Neural progenitor cell (in vitro differentiated cells): ENCODE results near the gene LAGE3. TPM values are rescaled to one million over a fixed set of nuclear protein-coding genes. Genes with fewer than 3 reads are reported as not detected.

Source experiments
- DNase-seq: peaks from one replicate; pipeline ENCODE4 v3.0.0-alpha.2; 2016; ENCODE audit warnings: low spot score
- H2AFZ ChIP-seq: fragments of 200-600 bp; sonication (generic); replicated peaks from 2 replicates; pipeline ENCODE4 v1.6.1; 2016; ENCODE audit warnings: antibody characterized with exemption
- H3F3A ChIP-seq: fragments of 200-600 bp; sonication (generic); 2 replicates; pipeline ENCODE4 v1.6.1; 2016; ENCODE audit warnings: antibody characterized with exemption, low read depth
- H3K27ac ChIP-seq: fragments of 200-600 bp; sonication (generic); 2 replicates; pipeline ENCODE4 v1.5.1; 2016; ENCODE audit warnings: mild to moderate bottlenecking
- H3K27me3 ChIP-seq: fragments of 200-600 bp; sonication (generic); 2 replicates; pipeline ENCODE4 v1.6.1; 2016; ENCODE audit warnings: mild to moderate bottlenecking, moderate library complexity
- H3K36me3 ChIP-seq: fragments of 200-600 bp; sonication (generic); 2 replicates; pipeline ENCODE4 v1.5.1; 2016
- H3K4me1 ChIP-seq: fragments of 200-600 bp; sonication (generic); 2 replicates; pipeline ENCODE4 v1.6.1; 2016; ENCODE audit warnings: mixed run types
- H3K4me2 ChIP-seq: fragments of 200-600 bp; sonication (generic); 2 replicates; pipeline ENCODE4 v1.6.1; 2016
- H3K4me3 ChIP-seq: fragments of 200-600 bp; sonication (generic); 2 replicates; pipeline ENCODE4 v1.5.1; 2016
- H3K79me2 ChIP-seq: fragments of 200-600 bp; sonication (generic); 2 replicates; pipeline ENCODE4 v1.6.1; 2016; ENCODE audit warnings: low read depth
- H3K9ac ChIP-seq: fragments of 200-600 bp; sonication (generic); 2 replicates; pipeline ENCODE4 v1.6.1; 2016
- H3K9me3 ChIP-seq: fragments of 200-600 bp; sonication (generic); 2 replicates; pipeline ENCODE4 v1.5.1; 2016; ENCODE audit warnings: low read depth
- H4K20me1 ChIP-seq: fragments of 200-600 bp; sonication (generic); 2 replicates; pipeline ENCODE4 v1.6.1; 2016; ENCODE audit warnings: low read depth
- H3K27ac Mint-ChIP-seq: 3 replicates; pipeline ENCODE4 v1.8.0; 2021; ENCODE audit warnings: mixed read lengths
- H3K27me3 Mint-ChIP-seq: 2 replicates; pipeline ENCODE4 v1.8.0; 2022; ENCODE audit warnings: low read depth, mild to moderate bottlenecking, inconsistent platforms, moderate library complexity, mixed read lengths; ENCODE audit not compliant: insufficient read depth
- H3K36me3 Mint-ChIP-seq: 3 replicates; pipeline ENCODE4 v1.8.0; 2021; ENCODE audit warnings: mixed read lengths
- H3K4me1 Mint-ChIP-seq: 3 replicates; pipeline ENCODE4 v1.8.0; 2021; ENCODE audit warnings: mixed read lengths
- H3K4me3 Mint-ChIP-seq: 3 replicates; pipeline ENCODE4 v1.8.0; 2021; ENCODE audit warnings: mild to moderate bottlenecking, moderate library complexity, mixed read lengths
- H3K9me3 Mint-ChIP-seq: 3 replicates; pipeline ENCODE4 v1.8.0; 2020; ENCODE audit warnings: mixed read lengths
- EZH2 ChIP-seq: fragments of 200-600 bp; sonication (generic); IDR thresholded peaks from 2 replicates; pipeline ENCODE4 v1.6.1; 2017; ENCODE audit warnings: antibody characterized with exemption, mild to moderate bottlenecking, moderate library complexity
- EZH2phosphoT487 ChIP-seq: fragments of 200-600 bp; sonication (generic); IDR thresholded peaks from 2 replicates; pipeline ENCODE4 v1.6.1; 2017; ENCODE audit warnings: antibody characterized with exemption
- total RNA-seq: library from RNA; depleted of rRNA; stranded (reverse); fragments of >200 nt; gene quantifications from 2 replicates; pipeline ENCODE4 v1.2.3, GENCODE V29; 2015; ENCODE audit warnings: low replicate concordance
- TF ChIP-seq, protein P1 (sequence below): fragments of 200-600 bp; sonication (generic); IDR thresholded peaks from 2 replicates; pipeline ENCODE4 v1.5.1; 2017; ENCODE audit warnings: antibody characterized with exemption, mild to moderate bottlenecking

The LAGE3 gene
- total RNA-seq, 1 donor from 2014 or later, result 7.6 TPM

DNA sequence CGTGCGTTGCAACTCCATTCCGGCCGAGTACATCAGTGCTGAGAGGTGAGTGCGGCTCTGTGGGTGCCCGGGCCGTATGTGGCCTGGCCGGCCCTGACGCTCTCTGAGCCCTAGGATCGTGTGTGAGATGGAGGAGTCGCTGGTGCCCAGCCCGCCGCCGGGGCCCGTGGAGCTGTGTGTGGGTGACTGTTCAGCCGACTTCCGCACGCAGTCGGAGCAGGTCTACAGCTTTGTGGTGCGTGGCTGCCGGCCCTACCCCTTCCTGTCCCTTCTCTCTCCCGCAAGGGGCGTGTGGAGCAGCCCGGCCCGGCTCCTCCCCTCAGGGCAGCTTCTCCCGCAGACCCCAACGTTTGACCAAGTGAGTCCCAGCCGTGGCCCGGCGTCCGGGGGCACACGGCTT, 13.0 kb downstream of the LAGE3 start:
- Histone ChIP-seq H3K36me3 (no peaks in the 10 kb centered on the region), H3K4me2 (no peak overlapping the region), H3K4me1 (no peaks in the 10 kb centered on the region), H4K20me1 (no peaks in the 10 kb centered on the region), H3K9me3 (no peaks in the 10 kb centered on the region), H3K4me3 (no peak overlapping the region), H2AFZ (no peak overlapping the region), H3K27me3 (no peaks in the 10 kb centered on the region), H3K9ac (no peak overlapping the region), H3K79me2 (no peaks in the 10 kb centered on the region), H3K27ac (no peak overlapping the region), H3F3A (no peaks in the 10 kb centered on the region)
- peaks cover 14% of the 10 kb centered on the region for H3K9me3 Mint-ChIP-seq
- peaks cover 7% of the 10 kb centered on the region for H3K36me3 Mint-ChIP-seq
- TF ChIP-seq EZH2phosphoT487, result no peak
- no peak for TF ChIP-seq EZH2
- TF ChIP-seq, protein P1, sequence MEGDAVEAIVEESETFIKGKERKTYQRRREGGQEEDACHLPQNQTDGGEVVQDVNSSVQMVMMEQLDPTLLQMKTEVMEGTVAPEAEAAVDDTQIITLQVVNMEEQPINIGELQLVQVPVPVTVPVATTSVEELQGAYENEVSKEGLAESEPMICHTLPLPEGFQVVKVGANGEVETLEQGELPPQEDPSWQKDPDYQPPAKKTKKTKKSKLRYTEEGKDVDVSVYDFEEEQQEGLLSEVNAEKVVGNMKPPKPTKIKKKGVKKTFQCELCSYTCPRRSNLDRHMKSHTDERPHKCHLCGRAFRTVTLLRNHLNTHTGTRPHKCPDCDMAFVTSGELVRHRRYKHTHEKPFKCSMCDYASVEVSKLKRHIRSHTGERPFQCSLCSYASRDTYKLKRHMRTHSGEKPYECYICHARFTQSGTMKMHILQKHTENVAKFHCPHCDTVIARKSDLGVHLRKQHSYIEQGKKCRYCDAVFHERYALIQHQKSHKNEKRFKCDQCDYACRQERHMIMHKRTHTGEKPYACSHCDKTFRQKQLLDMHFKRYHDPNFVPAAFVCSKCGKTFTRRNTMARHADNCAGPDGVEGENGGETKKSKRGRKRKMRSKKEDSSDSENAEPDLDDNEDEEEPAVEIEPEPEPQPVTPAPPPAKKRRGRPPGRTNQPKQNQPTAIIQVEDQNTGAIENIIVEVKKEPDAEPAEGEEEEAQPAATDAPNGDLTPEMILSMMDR, result no peak
- peaks cover 3% of the 10 kb centered on the region for H3K27me3 Mint-ChIP-seq
- H3K4me3 Mint-ChIP-seq, result no peak overlapping the region
- no peaks in the 10 kb centered on the region for H3K4me1 Mint-ChIP-seq
- H3K27ac Mint-ChIP-seq, result no peak overlapping the region
- DNase-seq, result no peak

DNA sequence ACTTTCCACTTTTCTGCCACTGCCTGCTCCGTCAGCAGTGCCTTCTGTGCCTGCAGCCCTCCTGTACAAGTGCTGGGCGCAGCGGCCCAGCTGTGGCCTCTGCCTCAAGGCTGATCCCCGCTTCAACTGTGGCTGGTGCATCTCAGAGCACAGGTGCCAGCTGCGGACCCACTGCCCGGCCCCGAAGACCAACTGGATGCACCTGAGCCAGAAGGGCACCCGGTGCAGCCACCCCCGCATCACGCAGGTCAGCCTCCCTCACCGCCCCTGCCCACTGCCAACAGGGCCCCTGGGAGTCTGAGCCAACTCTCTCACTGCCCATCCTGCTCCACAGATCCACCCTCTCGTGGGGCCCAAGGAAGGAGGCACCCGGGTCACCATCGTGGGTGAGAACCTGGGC, 13.5 kb downstream of the LAGE3 start:
- Histone ChIP-seq H2AFZ (no peak overlapping the region), H3K4me1 (no peaks in the 10 kb centered on the region), H3K36me3 (no peaks in the 10 kb centered on the region), H3F3A (no peaks in the 10 kb centered on the region), H3K27me3 (no peaks in the 10 kb centered on the region), H3K9ac (no peak overlapping the region), H3K4me3 (no peak overlapping the region), H3K27ac (no peak overlapping the region), H4K20me1 (no peaks in the 10 kb centered on the region), H3K79me2 (no peaks in the 10 kb centered on the region), H3K4me2 (no peak overlapping the region), H3K9me3 (no peaks in the 10 kb centered on the region)
- peaks cover 15% of the 10 kb centered on the region for H3K9me3 Mint-ChIP-seq
- no peak overlapping the region for H3K4me3 Mint-ChIP-seq
- DNase-seq, result no peak
- no peak for TF ChIP-seq EZH2
- peaks cover 8% of the 10 kb centered on the region for H3K36me3 Mint-ChIP-seq
- H3K4me1 Mint-ChIP-seq, result no peaks in the 10 kb centered on the region
- H3K27me3 Mint-ChIP-seq, result peaks cover 7% of the 10 kb centered on the region
- H3K27ac Mint-ChIP-seq, result no peak overlapping the region

DNA sequence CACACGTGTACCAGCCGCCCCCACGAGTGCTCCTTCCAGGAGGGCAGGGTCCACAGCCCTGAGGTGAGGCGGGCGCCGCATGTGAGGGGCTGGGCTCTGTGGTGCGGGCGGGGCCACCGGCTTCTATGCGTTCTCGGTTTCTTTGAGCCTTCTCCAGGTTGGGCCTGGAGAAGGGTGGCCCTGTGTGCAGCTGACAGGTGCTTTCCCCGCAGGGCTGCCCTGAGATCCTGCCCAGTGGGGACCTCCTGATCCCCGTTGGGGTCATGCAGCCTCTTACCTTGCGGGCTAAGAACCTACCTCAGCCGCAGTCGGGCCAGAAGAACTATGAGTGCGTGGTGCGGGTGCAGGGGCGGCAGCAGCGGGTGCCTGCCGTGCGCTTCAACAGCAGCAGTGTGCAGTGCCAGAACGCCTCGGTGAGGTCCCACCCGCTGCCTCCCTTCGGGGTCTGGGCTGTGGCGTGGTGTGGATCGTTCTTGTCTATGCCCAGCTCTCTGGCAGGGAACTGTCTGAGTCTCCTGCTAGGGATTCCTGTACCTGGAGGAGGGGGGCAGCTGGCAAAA, 14.2 kb downstream of the LAGE3 start:
- no peak overlapping the region for H3K9ac ChIP-seq
- H3K4me2 ChIP-seq, result no peak overlapping the region
- no peaks in the 10 kb centered on the region for H3F3A ChIP-seq
- H3K4me3 ChIP-seq, result no peak overlapping the region
- Mint-ChIP-seq H3K9me3 (peaks cover 17% of the 10 kb centered on the region), H3K4me1 (no peaks in the 10 kb centered on the region), H3K27ac (no peak overlapping the region), H3K36me3 (peaks cover 8% of the 10 kb centered on the region), H3K27me3 (peaks cover 7% of the 10 kb centered on the region), H3K4me3 (no peak overlapping the region)
- DNase-seq, result no peak
- H3K4me1 ChIP-seq, result no peaks in the 10 kb centered on the region
- H4K20me1 ChIP-seq, result peaks cover 2% of the 10 kb centered on the region
- H3K79me2 ChIP-seq, result no peaks in the 10 kb centered on the region
- no peaks in the 10 kb centered on the region for H3K9me3 ChIP-seq
- H3K27ac ChIP-seq, result no peak overlapping the region
- H2AFZ ChIP-seq, result no peak overlapping the region
- no peaks in the 10 kb centered on the region for H3K27me3 ChIP-seq
- no peaks in the 10 kb centered on the region for H3K36me3 ChIP-seq
- TF ChIP-seq, protein P1, result no peak
- TF ChIP-seq EZH2phosphoT487, result no peak
- no peak for TF ChIP-seq EZH2

DNA sequence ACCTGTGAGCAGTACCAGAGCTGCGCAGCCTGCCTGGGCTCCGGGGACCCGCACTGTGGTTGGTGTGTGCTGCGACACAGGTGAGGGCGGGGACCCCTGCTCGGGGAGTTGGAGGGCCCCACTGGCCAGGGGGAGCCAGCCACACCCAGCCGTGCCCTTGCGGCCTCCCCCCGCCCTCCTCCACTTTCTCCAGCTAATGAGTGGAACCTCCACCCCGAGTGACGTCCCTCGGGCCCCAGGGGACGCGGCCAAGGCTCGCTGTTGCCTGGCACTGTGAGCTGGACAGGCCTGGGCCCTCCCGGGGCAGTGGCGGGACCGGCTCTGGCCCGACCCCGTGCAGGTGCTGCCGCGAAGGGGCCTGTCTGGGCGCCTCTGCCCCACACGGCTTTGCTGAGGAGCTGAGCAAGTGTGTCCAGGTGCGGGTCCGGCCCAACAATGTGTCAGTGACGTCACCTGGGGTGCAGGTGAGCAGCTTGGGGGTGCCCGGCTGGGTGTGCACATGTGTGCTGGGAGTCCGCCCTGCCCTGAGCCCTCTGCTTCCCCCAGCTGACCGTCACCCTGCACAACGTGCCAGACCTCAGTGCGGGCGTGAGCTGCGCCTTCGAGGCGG, 15.4 kb downstream of the LAGE3 start:
- no peaks in the 10 kb centered on the region for H3K9me3 ChIP-seq
- peaks cover 6% of the 10 kb centered on the region for H3K4me1 ChIP-seq
- H3F3A ChIP-seq, result no peaks in the 10 kb centered on the region
- Mint-ChIP-seq H3K27me3 (peaks cover 7% of the 10 kb centered on the region), H3K4me3 (no peak overlapping the region), H3K36me3 (peaks cover 7% of the 10 kb centered on the region), H3K27ac (no peak overlapping the region), H3K4me1 (no peaks in the 10 kb centered on the region), H3K9me3 (peaks cover 13% of the 10 kb centered on the region)
- TF ChIP-seq EZH2 (no peak), EZH2phosphoT487 (no peak)
- TF ChIP-seq, protein P1, result no peak
- H3K4me2 ChIP-seq, result no peak overlapping the region
- H3K9ac ChIP-seq, result no peak overlapping the region
- no peaks in the 10 kb centered on the region for H3K27me3 ChIP-seq
- no peak for DNase-seq
- H2AFZ ChIP-seq, result no peak overlapping the region
- peaks cover 7% of the 10 kb centered on the region for H3K79me2 ChIP-seq
- no peak overlapping the region for H3K27ac ChIP-seq
- H3K36me3 ChIP-seq, result no peaks in the 10 kb centered on the region
- no peak overlapping the region for H3K4me3 ChIP-seq
- H4K20me1 ChIP-seq, result peaks cover 10% of the 10 kb centered on the region
